Measurements from ENCODE around the gene DPYSL3. TPM values are rescaled to one million over a fixed set of nuclear protein-coding genes. Genes with fewer than 3 reads are reported as not detected.

The DPYSL3 gene
- total RNA-seq, 1 experiment from 2014 or later, result 17.2 TPM

- Histone ChIP-seq H3K4me3 (replicated peaks in 1 of 2; ENCODE audit: low read depth in 1 of 2, low read length in 2 of 2) (no peak overlapping the region), H3K79me2 (ENCODE audit: insufficient read depth, low read length) (no peaks in the 10 kb centered on the region), H3K27ac (ENCODE audit: low read depth, low read length) (no peak overlapping the region), H3K9me2 (ENCODE audit: insufficient read depth) (no peaks in the 10 kb centered on the region), H3K4me1 (ENCODE audit: control insufficient read depth in 1 of 2, insufficient read depth in 2 of 2, low read length in 2 of 2) (no peaks in the 10 kb centered on the region), H3K4me2 (ENCODE audit: low read length) (no peak overlapping the region), H4K20me1 (ENCODE audit: insufficient read depth) (no peaks in the 10 kb centered on the region), H2AFZ (ENCODE audit: low read depth, low read length, poor library complexity, severe bottlenecking) (no peak overlapping the region), H3K27me3 (ENCODE audit: insufficient read depth, low read length) (no peaks in the 10 kb centered on the region), H3K36me3 (ENCODE audit: control insufficient read depth in 1 of 2, insufficient read depth in 2 of 2, low read length in 2 of 2) (no peaks in the 10 kb centered on the region), H3K9ac (ENCODE audit: low read length) (no peak overlapping the region), H3K9me3 (ENCODE audit: control insufficient read depth in 1 of 2, insufficient read depth in 1 of 2, low read depth in 1 of 2, low read length in 2 of 2) (no peaks in the 10 kb centered on the region)
- ChIA-PET CTCF (no interaction called here), POLR2A (no interaction called here), RAD21 (ENCODE audit: low non-redundant PET in 1 of 2, low total read pairs in 2 of 2, uncharacterized antibody in 2 of 2, unreplicated experiment in 2 of 2) (no interaction called here)
- DNase-seq (ENCODE audit: low read depth, low spot score), result no peak
- no peak for ATAC-seq
- intact Hi-C loops (cut with micrococcal nuclease), result no loop called here
- TF ChIP-seq FOSL1 (IDR thresholded peaks at IDR 0.05; ENCODE audit: low read depth), result no peak
- TF ChIP-seq JUND (IDR thresholded peaks at IDR 0.05), result no peak
- no peak for TF ChIP-seq ATF3 (IDR thresholded peaks at IDR 0.05)
- TF ChIP-seq POLR2A (IDR thresholded peaks at IDR 0.05; ENCODE audit: borderline replicate concordance, extremely low read depth, insufficient read depth, insufficient read length), result no peak
- no peak for TF ChIP-seq REST (IDR thresholded peaks at IDR 0.05; ENCODE audit: low read depth)
- no peak for TF ChIP-seq YY1 (IDR thresholded peaks at IDR 0.05; ENCODE audit: extremely low read depth, insufficient replicate concordance, low read depth, low read length)
- no peak for TF ChIP-seq ELF1 (IDR thresholded peaks at IDR 0.05; ENCODE audit: borderline replicate concordance, low read depth)
- TF ChIP-seq CEBPB (IDR thresholded peaks at IDR 0.05; ENCODE audit: low read depth), result no peak
- no peak for TF ChIP-seq CBX3 (IDR thresholded peaks at IDR 0.05; ENCODE audit: low read depth)
- TF ChIP-seq POLR2AphosphoS5 (IDR thresholded peaks at IDR 0.05; ENCODE audit: low read depth, low read length), result no peak
- no TSS peak for BruUV-seq (replicated peaks)
Measured at GRCh38 chr5:147479444-147479843, 30.4 kb downstream of the DPYSL3 start.
